Measurements from ENCODE around the gene BTG3. TPM values are rescaled to one million over a fixed set of nuclear protein-coding genes. Genes with fewer than 3 reads are reported as not detected.

Gene BTG3
- total and polyA plus RNA-seq, 2 donors from 2014 or later, result 27.4 to 28.9 TPM

DNA sequence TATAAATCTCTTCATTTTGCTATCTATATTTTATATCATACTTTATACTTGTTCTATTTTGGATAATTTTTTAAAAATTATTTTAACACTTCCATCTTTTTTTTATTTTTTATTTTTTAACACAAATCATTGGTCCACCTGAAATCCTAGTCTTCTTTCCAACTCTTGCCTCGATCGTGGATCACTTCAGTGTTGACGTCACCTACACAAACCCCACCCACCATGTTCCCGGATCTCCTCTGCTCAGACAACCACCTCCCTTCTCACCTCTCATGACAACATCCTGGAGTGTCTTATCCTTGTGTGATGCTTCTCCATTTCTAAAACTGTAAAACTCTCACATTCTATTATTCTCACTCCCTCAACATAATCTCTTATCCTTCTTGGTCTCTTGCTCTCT lies 34.1 kb upstream of the BTG3 start:
- H3K4me3 ChIP-seq (ENCODE audit: low read length in 3 of 3), result no peak overlapping the region
- FAIRE-seq (no peak), DNase-seq (no peak)
- H3K9ac ChIP-seq (ENCODE audit: low read length in 3 of 3), result no peak overlapping the region
- H3K4me1 ChIP-seq (ENCODE audit: control insufficient read depth in 2 of 3, insufficient read depth in 2 of 3, low read depth in 1 of 3, low read length in 3 of 3), result no peaks in the 10 kb centered on the region
- no peaks in the 10 kb centered on the region for H3K36me3 ChIP-seq (ENCODE audit: control insufficient read depth in 2 of 3, insufficient read depth in 3 of 3, low read length in 3 of 3)
- TF ChIP-seq, protein P1, sequence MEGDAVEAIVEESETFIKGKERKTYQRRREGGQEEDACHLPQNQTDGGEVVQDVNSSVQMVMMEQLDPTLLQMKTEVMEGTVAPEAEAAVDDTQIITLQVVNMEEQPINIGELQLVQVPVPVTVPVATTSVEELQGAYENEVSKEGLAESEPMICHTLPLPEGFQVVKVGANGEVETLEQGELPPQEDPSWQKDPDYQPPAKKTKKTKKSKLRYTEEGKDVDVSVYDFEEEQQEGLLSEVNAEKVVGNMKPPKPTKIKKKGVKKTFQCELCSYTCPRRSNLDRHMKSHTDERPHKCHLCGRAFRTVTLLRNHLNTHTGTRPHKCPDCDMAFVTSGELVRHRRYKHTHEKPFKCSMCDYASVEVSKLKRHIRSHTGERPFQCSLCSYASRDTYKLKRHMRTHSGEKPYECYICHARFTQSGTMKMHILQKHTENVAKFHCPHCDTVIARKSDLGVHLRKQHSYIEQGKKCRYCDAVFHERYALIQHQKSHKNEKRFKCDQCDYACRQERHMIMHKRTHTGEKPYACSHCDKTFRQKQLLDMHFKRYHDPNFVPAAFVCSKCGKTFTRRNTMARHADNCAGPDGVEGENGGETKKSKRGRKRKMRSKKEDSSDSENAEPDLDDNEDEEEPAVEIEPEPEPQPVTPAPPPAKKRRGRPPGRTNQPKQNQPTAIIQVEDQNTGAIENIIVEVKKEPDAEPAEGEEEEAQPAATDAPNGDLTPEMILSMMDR (IDR thresholded peaks at IDR 0.05; ENCODE audit: borderline replicate concordance, extremely low read depth, insufficient read depth), result no peak
- intact Hi-C loops (cut with DNase I), result no loop called here
- H3K27me3 ChIP-seq (ENCODE audit: control insufficient read depth, insufficient read depth, low read length), result no peaks in the 10 kb centered on the region
- H3K9me3 ChIP-seq (ENCODE audit: control insufficient read depth in 2 of 3, insufficient read depth in 1 of 3, low read length in 3 of 3), result no peaks in the 10 kb centered on the region
- no peak overlapping the region for H3K27ac ChIP-seq (ENCODE audit: low read depth in 2 of 2, low read length in 2 of 2)

DNA sequence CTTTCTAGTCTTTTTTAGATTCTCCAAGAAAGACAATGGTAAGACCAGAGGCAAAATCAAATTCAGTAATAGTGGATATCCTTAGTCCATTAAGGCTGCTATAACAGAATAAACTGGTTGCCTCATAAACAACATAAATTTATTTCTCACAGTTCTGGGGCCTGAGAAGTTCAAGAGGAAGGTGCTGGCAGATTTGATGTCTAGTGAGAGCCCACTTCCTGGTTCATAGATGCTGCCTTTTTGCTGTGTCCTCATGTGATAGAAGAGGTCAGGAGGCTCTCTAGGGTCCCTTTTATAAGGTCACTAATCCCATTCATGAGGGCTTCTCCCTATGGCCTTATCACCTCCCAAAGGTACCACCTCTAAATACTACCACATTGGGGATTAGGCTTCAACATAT lies 31.5 kb upstream of the BTG3 start:
- intact Hi-C loops (cut with DNase I), result no loop called here
- Histone ChIP-seq H3K36me3 (ENCODE audit: control insufficient read depth in 2 of 3, insufficient read depth in 3 of 3, low read length in 3 of 3) (no peaks in the 10 kb centered on the region), H3K4me3 (ENCODE audit: low read length in 3 of 3) (no peak overlapping the region), H3K27me3 (ENCODE audit: control insufficient read depth, insufficient read depth, low read length) (no peaks in the 10 kb centered on the region), H3K9ac (ENCODE audit: low read length in 3 of 3) (no peak overlapping the region), H3K9me3 (ENCODE audit: control insufficient read depth in 2 of 3, insufficient read depth in 1 of 3, low read length in 3 of 3) (no peaks in the 10 kb centered on the region), H3K4me1 (ENCODE audit: control insufficient read depth in 2 of 3, insufficient read depth in 2 of 3, low read depth in 1 of 3, low read length in 3 of 3) (no peaks in the 10 kb centered on the region), H3K27ac (ENCODE audit: low read depth in 2 of 2, low read length in 2 of 2) (no peak overlapping the region)
- FAIRE-seq, result no peak
- DNase-seq, result no peak
- TF ChIP-seq, protein P1 (IDR thresholded peaks at IDR 0.05; ENCODE audit: borderline replicate concordance, extremely low read depth, insufficient read depth), result no peak

DNA sequence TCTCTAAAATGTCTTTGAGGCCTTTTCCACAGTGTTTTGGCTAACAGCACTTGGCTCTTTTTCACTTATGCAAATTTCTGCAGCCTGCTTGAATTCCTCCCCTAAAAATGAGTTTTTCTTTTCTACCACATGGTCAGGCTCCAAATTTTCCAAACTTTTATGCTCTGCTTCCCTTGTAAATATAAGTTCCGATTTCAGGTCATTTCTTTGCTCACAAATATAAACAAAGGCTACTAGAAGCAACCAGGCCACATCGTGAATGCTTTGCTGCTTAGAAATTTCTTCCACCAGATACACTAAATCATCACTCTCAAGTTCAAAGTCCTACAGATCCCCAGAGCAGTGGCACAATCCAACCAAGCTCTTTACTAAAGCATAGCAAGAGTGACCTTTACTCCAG lies 28.1 kb upstream of the BTG3 start:
- Histone ChIP-seq H3K27ac (ENCODE audit: low read depth in 2 of 2, low read length in 2 of 2) (no peak overlapping the region), H3K4me3 (ENCODE audit: low read length in 3 of 3) (no peak overlapping the region), H3K36me3 (ENCODE audit: control insufficient read depth in 2 of 3, insufficient read depth in 3 of 3, low read length in 3 of 3) (no peaks in the 10 kb centered on the region), H3K4me1 (ENCODE audit: control insufficient read depth in 2 of 3, insufficient read depth in 2 of 3, low read depth in 1 of 3, low read length in 3 of 3) (no peaks in the 10 kb centered on the region), H3K9ac (ENCODE audit: low read length in 3 of 3) (no peak overlapping the region), H3K27me3 (ENCODE audit: control insufficient read depth, insufficient read depth, low read length) (no peaks in the 10 kb centered on the region), H3K9me3 (ENCODE audit: control insufficient read depth in 2 of 3, insufficient read depth in 1 of 3, low read length in 3 of 3) (no peaks in the 10 kb centered on the region)
- TF ChIP-seq, protein P1 (IDR thresholded peaks at IDR 0.05; ENCODE audit: borderline replicate concordance, extremely low read depth, insufficient read depth), result no peak
- no peak for FAIRE-seq
- intact Hi-C loops (cut with DNase I), result no loop called here
- DNase-seq, result no peak

DNA sequence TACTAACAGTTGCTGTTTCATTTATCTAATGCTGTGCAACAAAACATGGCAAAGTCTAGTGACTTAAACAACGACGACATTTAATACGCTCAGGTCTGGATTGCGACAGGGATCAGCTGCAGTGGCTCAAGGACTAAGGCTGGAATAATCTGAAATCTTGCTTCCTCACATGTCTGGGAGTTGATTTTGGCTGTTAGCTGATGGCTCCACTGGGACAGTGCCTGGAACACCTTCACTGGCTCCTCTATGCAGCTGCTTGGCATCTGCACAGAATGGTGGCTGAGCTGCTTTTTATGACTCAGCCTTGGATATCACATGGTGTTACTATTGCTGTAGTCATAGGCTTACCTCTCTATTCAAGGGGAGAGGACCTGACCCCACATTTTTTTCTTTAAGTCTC lies 24.0 kb upstream of the BTG3 start:
- no peak overlapping the region for H3K27ac ChIP-seq (ENCODE audit: low read depth in 2 of 2, low read length in 2 of 2)
- H3K4me3 ChIP-seq (ENCODE audit: low read length in 3 of 3), result no peak overlapping the region
- peaks cover 0 to 2% (median 0%) of the 10 kb centered on the region in 3 donors for H3K9me3 ChIP-seq (ENCODE audit: control insufficient read depth in 2 of 3, insufficient read depth in 1 of 3, low read length in 3 of 3)
- no peaks in the 10 kb centered on the region for H3K4me1 ChIP-seq (ENCODE audit: control insufficient read depth in 2 of 3, insufficient read depth in 2 of 3, low read depth in 1 of 3, low read length in 3 of 3)
- no peaks in the 10 kb centered on the region for H3K36me3 ChIP-seq (ENCODE audit: control insufficient read depth in 2 of 3, insufficient read depth in 3 of 3, low read length in 3 of 3)
- H3K9ac ChIP-seq (ENCODE audit: low read length in 3 of 3), result no peak overlapping the region
- intact Hi-C loops (cut with DNase I), result no loop called here
- DNase-seq (no peak), FAIRE-seq (no peak)
- H3K27me3 ChIP-seq (ENCODE audit: control insufficient read depth, insufficient read depth, low read length), result no peaks in the 10 kb centered on the region
- TF ChIP-seq, protein P1 (IDR thresholded peaks at IDR 0.05; ENCODE audit: borderline replicate concordance, extremely low read depth, insufficient read depth), result no peak

Data from kidney (tissue), 14 donors.